Lower leg skin (tissue), 4 donors: Measurements from ENCODE around the gene ANKRD17. TPM values are rescaled to one million over a fixed set of nuclear protein-coding genes. Genes with fewer than 3 reads are reported as not detected.
A peak's percentile ranks its signal among the peaks of the same experiment; 100 is the strongest.
"Not testable (repeated sequence)": the region's sequence is repeated elsewhere in the genome, so short reads cannot be mapped to it uniquely, and the experiment has no call there.

Experiments used
- DNase-seq, 2 donors: peaks; one replicate each; pipeline ENCODE4 v3.0.0-alpha.2; 2019; ENCODE audit warnings: low spot score in 2 of 2
- H3K4me3 ChIP-seq: fragments of 200-600 bp; sonication (generic); 2 replicates; pipeline ENCODE4 v1.5.1; 2017; ENCODE audit warnings: mild to moderate bottlenecking, low read depth; ENCODE audit not compliant: poor library complexity, severe bottlenecking
- CTCF ChIP-seq, 3 donors: fragments of 450-650 bp; IDR thresholded peaks; one replicate each; pipeline ENCODE4 v1.5.1; 2016; ENCODE audit warnings: antibody characterized with exemption in 3 of 3, mild to moderate bottlenecking in 3 of 3, moderate library complexity in 2 of 3
- POLR2A ChIP-seq, 2 donors: fragments of 450-650 bp; IDR thresholded peaks; one replicate each; pipeline ENCODE4 v1.6.1; 2016 to 2017; ENCODE audit warnings: antibody characterized with exemption in 2 of 2, mild to moderate bottlenecking in 1 of 2, moderate library complexity in 1 of 2
- WGBS, 2 donors: methylation state at CpG; one replicate each; pipeline ENCODE4 v1.1.5; 2018; 5-methylcytosine and 5-hydroxymethylcytosine counted together
- intact Hi-C: fragments of 100-400 bp; cut with DNase I; formaldehyde crosslinking; loops from one replicate; pipeline ENCODE4 v1.15.0; 2023; ENCODE audit warnings: low total_unique reads
- total RNA-seq, 4 donors: library from RNA; depleted of rRNA; stranded (reverse); fragments of >200 nt; gene quantifications; one replicate each; pipeline ENCODE4 v1.1.0, GENCODE V29; 2016

ANKRD17 gene
- 10 to 100 TPM; 48.0 to 64.1 (median 57.0) TPM for total RNA-seq

GRCh38 chr4:73258686-73259570 lies at the start of gene ANKRD17:
TSS of gene ANKRD17 (minus strand) at chr4:73258798. CDS start at chr4:73258668, 130 bp downstream.
- intact Hi-C loops, result no loop called here
- 0 to 1% methylated on average over 34 to 77 of the region's 80 CpGs for WGBS, 2 donors
- TF ChIP-seq CTCF (IDR thresholded peaks at IDR 0.05), result no peak
- TF ChIP-seq POLR2A (IDR thresholded peaks at IDR 0.05), result peak in 1 of 2 donors; percentile 7
- peak; percentile 90 to 98 for DNase-seq
- H3K4me3 ChIP-seq, result peak within 1 kb of the TSS; percentile 98

DNA sequence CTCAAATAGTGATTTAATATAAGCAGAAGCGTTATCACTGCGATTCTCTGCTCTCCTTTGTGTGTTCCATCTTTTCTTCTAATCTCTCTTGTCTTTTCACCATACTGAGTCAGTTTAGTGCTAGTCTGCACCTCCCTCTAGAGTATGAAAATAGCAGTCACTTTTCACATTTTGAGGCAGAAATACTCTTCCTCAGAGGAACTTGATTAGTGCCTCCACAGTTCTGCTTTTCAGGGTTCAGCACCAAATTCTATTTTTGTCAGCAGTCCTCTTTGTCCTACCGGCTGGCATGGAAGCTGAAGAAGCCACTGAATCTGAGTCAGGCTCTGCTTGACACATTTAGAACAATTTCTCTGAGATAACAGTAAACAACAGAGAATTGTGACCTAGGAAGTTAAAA lies 49.7 kb upstream of the ANKRD17 start:
- 72 to 75% methylated on average over 3 of the region's 3 CpGs for WGBS, 2 donors
- intact Hi-C loops, result no loop called here
- DNase-seq, result no peak
- H3K4me3 ChIP-seq, result no peak overlapping the region
- no peak for TF ChIP-seq CTCF (IDR thresholded peaks at IDR 0.05)
- no peak for TF ChIP-seq POLR2A (IDR thresholded peaks at IDR 0.05)

- no peak overlapping the region for H3K4me3 ChIP-seq
- TF ChIP-seq POLR2A (IDR thresholded peaks at IDR 0.05) (no peak), CTCF (IDR thresholded peaks at IDR 0.05) (no peak)
- DNase-seq, result no peak
- intact Hi-C loops, result no loop called here
- WGBS, 2 donors, result 67 to 71% methylated on average over 4 of the region's 4 CpGs
These were observed 45.1 kb upstream of the ANKRD17 start for GRCh38 chr4:73303711-73304110.

GRCh38 chr4:73299548-73300280 lies 41.1 kb upstream of the ANKRD17 start:
- intact Hi-C loops, result no loop called here
- 92 to 94% methylated on average over 25 of the region's 25 CpGs for WGBS, 2 donors
- no peak for TF ChIP-seq POLR2A (IDR thresholded peaks at IDR 0.05)
- TF ChIP-seq CTCF (IDR thresholded peaks at IDR 0.05), result no peak
- no peak for DNase-seq
- H3K4me3 ChIP-seq, result no peak overlapping the region

- DNase-seq, intact Hi-C loops, H3K4me3 ChIP-seq: not testable (repeated sequence)
- 82 to 93% methylated on average over 9 of the region's 9 CpGs for WGBS, 2 donors
These were observed 34.1 kb upstream of the ANKRD17 start for GRCh38 chr4:73292661-73293060.

DNA sequence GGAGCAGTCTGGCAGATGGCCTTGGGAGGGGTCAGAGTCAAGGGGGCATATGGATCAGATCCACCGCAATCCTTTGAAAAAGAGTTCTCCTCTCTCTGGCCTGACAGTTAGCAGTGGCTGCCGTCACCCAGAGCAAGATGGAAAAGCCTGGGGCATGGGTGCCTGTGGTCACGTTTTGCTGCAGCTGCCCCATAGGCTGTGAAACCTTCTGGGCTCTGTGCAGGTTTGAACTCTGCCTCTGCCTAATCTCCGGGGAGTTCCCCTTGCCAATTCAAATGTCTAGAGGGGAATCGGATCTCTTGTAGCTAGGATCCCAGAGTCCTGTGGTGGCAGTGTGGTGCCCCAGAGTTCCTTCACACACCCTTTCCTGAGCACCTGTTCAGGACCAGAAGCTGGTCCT lies 23.4 kb upstream of the ANKRD17 start:
- TF ChIP-seq CTCF (IDR thresholded peaks at IDR 0.05) (no peak), POLR2A (IDR thresholded peaks at IDR 0.05) (no peak)
- intact Hi-C loops, result no loop called here

More for the DNA sequence above, 23.4 kb upstream of the ANKRD17 start:
- DNase-seq, result no peak
- WGBS, 2 donors, result 84 to 95% methylated on average over 5 of the region's 5 CpGs
- no peak overlapping the region for H3K4me3 ChIP-seq
